ENCODE results near the gene PSKH1.

PSKH1 gene

GRCh38 chr16:67940446-67941089 is 47.5 kb downstream of the PSKH1 start:
- no peak for DNase-seq (ENCODE audit: low spot score)

DNA sequence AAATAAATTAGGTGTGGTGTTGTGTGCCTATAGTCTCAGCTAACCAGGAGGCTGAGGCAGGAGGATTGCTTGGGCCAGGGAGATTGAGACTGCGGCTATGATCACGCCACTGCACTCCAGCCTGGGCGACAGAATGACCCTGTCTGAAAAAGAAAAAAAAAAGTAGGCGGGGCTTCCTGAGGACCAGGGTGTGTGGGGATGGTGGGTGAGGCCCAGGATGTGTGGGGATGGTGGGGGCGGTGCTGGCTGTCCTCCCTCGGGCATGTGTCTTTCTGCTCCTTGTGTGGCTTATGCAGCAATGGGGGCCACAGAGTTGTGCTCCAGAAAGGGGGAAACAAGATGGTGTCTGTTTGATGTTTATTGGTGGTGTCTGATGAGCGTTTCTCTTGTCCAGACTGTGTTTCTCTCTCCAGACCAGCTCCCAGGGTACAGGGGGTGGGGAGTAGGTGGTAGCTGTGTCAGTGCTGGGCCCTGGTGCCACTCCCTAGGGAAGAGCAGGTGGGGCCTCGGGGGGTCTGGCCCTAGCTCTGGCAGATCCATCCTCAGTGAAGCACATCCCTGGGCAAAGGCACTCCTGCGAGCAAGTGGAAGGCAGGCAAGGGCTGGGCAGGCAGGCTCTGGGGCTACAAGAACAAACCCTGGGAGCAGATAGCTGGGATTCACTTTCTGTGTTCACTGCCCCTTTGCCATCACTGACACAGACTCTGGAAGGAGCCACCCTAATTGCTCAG is 48.6 kb downstream of the PSKH1 start:
- no peak for DNase-seq (ENCODE audit: low spot score)

DNA sequence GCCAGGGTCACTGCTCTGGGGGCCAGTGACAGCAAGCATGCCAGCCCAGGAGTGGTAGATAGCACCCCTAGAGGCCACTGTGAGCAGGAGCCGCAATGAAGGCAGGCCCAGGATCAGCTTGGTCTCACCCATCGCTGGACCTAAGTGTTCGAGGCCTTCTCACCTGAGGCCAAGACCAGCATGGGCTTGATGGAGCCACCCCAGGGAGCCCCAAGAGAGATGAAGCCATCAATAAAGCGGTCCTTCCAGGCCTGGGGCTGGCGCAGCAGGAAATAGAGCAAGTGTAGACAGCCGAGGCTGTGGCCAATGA is 49.1 kb downstream of the PSKH1 start:
- DNase-seq (ENCODE audit: low spot score): peak; percentile 34

- no peak for DNase-seq (ENCODE audit: low spot score)
Measured at GRCh38 chr16:67942510-67943255, 49.6 kb downstream of the PSKH1 start.

DNA sequence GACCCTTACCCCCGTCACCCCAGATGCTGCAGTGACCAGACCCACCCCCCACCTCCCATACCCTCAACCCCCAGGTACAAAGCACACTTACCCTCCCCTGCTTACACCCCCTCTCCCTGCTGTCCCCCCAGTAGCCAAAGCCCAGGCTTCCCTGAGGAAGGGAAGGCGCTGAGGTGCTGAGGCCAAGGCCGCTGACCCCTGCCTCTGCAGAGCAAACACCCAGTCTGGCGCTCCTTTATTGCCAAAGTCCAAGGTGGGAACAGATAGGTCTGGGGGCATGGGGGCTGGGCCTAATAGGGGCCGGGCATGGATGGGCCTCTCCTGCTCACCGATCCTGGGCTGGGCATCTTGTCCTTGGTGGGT is 50.2 kb downstream of the PSKH1 start:
- DNase-seq (ENCODE audit: low spot score): no peak

- DNase-seq (ENCODE audit: low spot score): no peak
Measured at GRCh38 chr16:67943619-67944504, 50.8 kb downstream of the PSKH1 start, which contains the start of gene LCAT. LCAT (minus strand) TSS chr16:67944120; CDS start chr16:67944101, 19 bp downstream.

GRCh38 chr16:67944690-67945391 is 51.8 kb downstream of the PSKH1 start:
- no peak for DNase-seq (ENCODE audit: low spot score)

GRCh38 chr16:67945392-67945933 is 52.4 kb downstream of the PSKH1 start:
- DNase-seq (ENCODE audit: low spot score): no peak

DNA sequence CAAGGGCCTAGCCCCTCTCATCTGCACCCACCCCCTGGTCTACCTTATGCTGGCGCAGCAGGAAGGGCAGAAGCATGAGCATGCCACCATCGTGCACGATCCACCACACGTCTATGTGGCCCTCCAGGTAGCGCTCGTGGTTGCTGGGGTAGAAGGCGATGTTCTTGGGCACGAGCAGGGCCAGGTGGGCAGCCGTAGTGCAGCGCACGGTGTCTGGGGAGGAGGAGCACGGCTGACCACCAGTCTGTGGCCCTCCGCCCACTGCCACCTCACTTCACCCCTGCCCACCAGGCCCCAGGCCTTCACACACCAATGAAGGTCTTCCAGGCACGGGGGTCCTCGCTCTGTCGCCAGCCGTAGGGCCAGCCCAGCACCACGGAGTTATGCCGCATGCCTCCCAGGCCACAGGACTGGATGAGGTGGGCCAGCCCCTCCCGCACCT is 53.1 kb downstream of the PSKH1 start:
- DNase-seq (ENCODE audit: low spot score): no peak

DNA sequence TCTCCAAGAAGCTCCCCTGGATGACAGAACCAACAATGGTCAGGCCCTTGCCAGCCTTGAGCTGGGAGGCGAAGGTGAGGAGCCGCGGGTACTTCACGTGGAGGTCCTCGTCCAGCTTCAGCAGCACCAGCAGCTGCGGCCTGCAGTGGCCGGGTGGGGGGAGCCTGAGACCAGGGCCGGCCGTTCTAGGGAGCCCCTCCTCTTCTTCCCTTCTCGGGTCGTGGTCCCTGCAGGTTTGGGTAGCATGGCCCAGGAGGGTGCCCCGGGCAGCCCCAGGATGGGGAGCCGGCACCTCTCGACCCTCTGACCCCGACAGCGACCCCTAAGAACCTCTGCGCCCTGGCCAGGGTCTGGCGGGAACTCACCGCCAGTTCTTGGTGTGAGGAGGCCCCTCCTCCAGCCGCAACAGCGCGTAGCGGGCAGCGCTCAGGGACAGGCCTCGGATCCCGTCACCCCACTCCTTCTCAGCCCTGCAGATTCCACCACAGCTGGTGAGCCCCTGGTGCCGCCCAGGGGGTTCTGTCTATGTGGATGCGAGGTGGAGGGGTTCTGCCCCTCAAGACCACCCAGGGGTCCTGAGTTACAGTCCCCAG is 54.0 kb downstream of the PSKH1 start:
- DNase-seq (ENCODE audit: low spot score): no peak

DNA sequence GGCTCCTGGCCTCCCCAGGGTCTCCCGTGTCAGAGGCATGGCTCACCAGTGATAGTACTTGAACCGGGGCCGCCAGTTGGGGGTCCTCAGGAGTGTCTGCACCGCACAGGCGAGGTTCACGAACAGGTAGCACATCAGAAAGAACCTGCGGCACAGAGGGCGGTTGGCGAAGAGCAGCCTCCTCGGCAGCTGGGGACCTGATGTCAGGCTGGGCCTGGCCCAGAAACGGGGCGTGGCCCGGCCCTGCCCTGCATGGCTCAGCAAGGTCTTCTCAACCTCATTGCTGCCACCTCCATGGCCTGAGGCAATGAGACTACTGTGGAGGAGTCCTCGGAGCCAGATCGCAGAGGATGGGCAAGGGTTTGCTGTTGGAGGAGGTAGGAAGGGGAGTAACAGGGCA is 55.0 kb downstream of the PSKH1 start:
- peak; percentile 58 for DNase-seq (ENCODE audit: low spot score)

DNA sequence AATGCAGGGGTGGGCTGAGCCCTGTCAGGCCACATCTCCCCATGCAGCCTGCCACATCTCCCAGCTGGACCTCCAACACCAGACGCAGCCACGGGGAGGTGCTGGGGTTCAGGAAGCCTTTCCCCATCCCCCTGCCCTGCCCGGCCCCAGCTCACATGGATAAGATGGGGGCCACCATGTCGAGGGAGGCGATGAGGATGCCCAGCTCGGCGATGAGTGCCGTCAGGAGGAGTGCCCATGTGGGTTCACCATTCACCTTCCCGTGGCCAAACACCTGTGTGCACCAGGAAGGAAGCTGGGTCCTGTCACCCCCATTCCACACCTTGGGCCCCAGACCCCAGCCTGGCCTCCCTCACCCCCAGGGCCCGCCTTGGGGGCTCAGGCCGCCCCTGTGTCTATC is 56.6 kb downstream of the PSKH1 start:
- no peak for DNase-seq (ENCODE audit: low spot score)

- no peak for DNase-seq (ENCODE audit: low spot score)
Measured at GRCh38 chr16:67950335-67950843, 57.3 kb downstream of the PSKH1 start.

- no peak for DNase-seq (ENCODE audit: low spot score)
Measured at GRCh38 chr16:67951485-67951884, 58.4 kb downstream of the PSKH1 start.

DNA sequence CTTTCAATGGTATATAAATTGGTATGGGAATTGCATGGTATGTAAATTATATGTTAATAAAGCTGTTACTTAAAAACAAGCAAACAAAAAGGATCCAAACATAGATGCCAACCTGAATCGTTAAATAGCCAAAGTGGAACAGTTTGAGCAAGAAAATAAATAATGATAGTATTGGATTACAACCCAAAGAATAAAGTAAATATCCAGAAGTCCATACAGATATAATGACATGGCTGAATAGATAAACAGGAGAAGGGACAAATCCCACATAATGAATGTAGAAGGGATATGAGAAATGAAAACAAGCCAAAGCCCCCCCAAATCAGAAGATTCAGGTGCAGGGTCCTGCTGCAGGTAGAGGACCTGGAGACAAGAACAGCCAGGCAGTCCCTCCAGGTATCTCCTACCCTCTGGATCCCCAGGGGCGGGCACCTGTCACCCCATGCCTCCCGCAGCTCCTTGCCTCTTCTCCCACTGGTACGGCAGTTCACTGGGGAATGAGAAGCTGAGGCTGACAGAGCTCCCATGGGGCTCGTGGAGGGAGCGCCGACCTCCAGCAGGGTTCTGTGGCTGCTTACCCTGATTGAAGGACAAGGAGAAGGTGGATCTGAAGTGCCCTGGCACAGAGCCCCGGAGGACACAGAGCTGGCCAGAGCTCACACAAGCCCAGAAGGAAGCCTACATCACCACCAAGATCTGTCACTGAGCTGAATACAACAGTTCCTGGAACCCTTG is 60.8 kb downstream of the PSKH1 start:
- DNase-seq (ENCODE audit: low spot score): no peak

DNA sequence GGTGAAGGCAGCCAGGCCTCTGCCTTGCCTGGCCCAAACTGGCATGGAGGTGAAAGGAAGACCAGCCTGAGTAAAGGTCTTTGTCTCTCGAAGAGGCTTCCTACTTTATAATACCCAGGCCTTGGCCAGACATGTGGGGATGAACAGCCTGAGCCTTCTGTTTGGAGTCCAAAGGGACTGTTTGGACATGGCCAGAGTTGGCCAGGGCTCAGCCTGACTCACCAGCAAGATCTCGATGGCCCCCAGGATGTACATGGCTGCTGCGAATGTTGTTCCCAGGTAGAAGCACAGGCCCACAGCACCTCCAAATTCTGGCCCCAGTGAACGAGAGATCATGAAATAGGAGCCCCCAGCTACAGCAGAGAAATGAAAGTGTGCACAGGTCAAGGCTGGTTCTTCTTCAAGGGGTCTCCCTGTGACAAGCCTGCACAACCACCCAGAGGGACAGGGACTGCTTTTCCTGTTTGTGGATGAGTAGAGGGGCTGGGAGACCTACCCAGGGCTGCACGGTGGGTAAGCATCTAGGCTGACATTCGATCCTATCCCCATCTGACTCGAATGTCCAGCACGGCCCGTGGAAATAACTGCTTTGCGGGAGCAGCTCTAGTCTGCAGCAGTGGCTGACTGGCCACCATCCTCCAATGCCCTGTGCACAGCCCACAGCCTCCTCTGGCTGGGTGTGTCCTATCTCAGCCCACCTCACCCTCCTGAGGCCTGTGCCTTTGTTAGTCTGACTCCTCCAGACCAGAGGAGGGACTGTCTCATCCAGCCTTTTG is 61.6 kb downstream of the PSKH1 start:
- DNase-seq (ENCODE audit: low spot score): no peak

DNA sequence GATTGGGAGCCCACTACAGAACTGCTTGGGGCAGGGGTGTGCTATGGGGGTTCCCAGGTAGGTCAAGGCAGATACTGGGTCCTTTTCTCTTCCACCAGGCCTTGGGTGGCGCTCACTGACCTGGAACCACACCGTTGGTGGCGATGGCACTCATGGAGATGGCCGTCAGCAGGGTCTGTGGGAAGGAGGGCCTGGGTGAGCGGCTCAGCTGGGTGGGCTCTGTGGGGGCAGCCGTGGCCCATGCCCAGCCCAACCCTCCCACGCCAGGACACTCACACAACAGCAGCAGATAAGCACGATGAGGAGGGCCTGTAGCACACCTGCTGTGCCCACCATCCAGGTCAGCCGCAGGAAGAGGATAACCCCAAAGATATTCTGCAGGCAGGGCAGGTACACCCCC is 64.6 kb downstream of the PSKH1 start:
- DNase-seq (ENCODE audit: low spot score): no peak

GRCh38 chr16:67959536-67960329 is 66.7 kb downstream of the PSKH1 start:
- DNase-seq (ENCODE audit: low spot score): no peak
